ENCODE measurements around the gene DCAF12.

GRCh38 chr9:34072410-34072809, 54.1 kb downstream of the DCAF12 start:
- TF ChIP-seq ZNF548 (tag by site-specific recombination; IDR thresholded peaks at IDR 0.05) (no peak), ZNF549 (tag by site-specific recombination; IDR thresholded peaks at IDR 0.05) (no peak), ZFP41 (tag by site-specific recombination; IDR thresholded peaks at IDR 0.05; ENCODE audit: borderline replicate concordance) (no peak), KLF10 (tag by site-specific recombination; IDR thresholded peaks at IDR 0.05) (no peak), TCF7L2 (IDR thresholded peaks at IDR 0.05; ENCODE audit: borderline replicate concordance, low read depth, low read length) (no peak)
